Measurements from ENCODE around the gene ZBTB38. TPM values are rescaled to one million over a fixed set of nuclear protein-coding genes. Genes with fewer than 3 reads are reported as not detected.

Gene ZBTB38
- total and polyA plus RNA-seq, 2 of the 13 experiments (the other 11 are each of a cell fraction or from before 2014, with no cell fraction given) = 26.8 to 51.7 TPM

GRCh38 chr3:141368062-141368924 is at the start of gene ZBTB38 (continued):
- no peak for TF ChIP-seq BATF2 (CRISPR knock-in tag; IDR thresholded peaks at IDR 0.05)
- peak; percentile 48; the same call in 1 of the 3 replicates for TF ChIP-seq MXI1 (IDR thresholded peaks at IDR 0.05; ENCODE audit: borderline replicate concordance, low read depth, low read length)
- TF ChIP-seq ISL2 (CRISPR knock-in tag; IDR thresholded peaks at IDR 0.05) = peak; percentile 86
- peak; percentile 65; the same call in 1 of the 2 replicates for TF ChIP-seq NFKBIZ (CRISPR knock-in tag; IDR thresholded peaks at IDR 0.05)
- no peak for TF ChIP-seq ZNF674 (CRISPR knock-in tag; IDR thresholded peaks at IDR 0.05; ENCODE audit: low read depth)
- 0 out of 4 replicates have a peak, but pooled peaks of 1 of the 2 experiments have one; percentile 46 for TF ChIP-seq NR2F1 (CRISPR knock-in tag; IDR thresholded peaks at IDR 0.05)
- TF ChIP-seq TRIM22 (IDR thresholded peaks at IDR 0.05) = no peak
- no peak for TF ChIP-seq GPN1 (CRISPR knock-in tag; IDR thresholded peaks at IDR 0.05; ENCODE audit: borderline replicate concordance)
- TF ChIP-seq SKIL (CRISPR knock-in tag; IDR thresholded peaks at IDR 0.05; ENCODE audit: borderline replicate concordance) = peak; percentile 98
- TF ChIP-seq SMARCC2 (IDR thresholded peaks at IDR 0.05) = no peak
- TF ChIP-seq ZNF784 (CRISPR knock-in tag; IDR thresholded peaks at IDR 0.05; ENCODE audit: borderline replicate concordance) = 0 out of 2 replicates have a peak, but pooled peaks have one; percentile 37
- 0 out of 2 replicates have a peak, but pooled peaks have one; percentile 55 for TF ChIP-seq SIN3A (IDR thresholded peaks at IDR 0.05; ENCODE audit: borderline replicate concordance, low read depth, low read length)
- TF ChIP-seq CENPBD1 (CRISPR knock-in tag; IDR thresholded peaks at IDR 0.05; ENCODE audit: borderline replicate concordance, low read depth) = 0 out of 2 replicates have a peak, but pooled peaks have one; percentile 73
- TF ChIP-seq ZNF598 (CRISPR knock-in tag; IDR thresholded peaks at IDR 0.05; ENCODE audit: borderline replicate concordance) = peak; percentile 46; the same call in 1 of the 2 replicates
- 0 out of 2 replicates have a peak, but pooled peaks have one; percentile 56 for TF ChIP-seq TEAD2 (CRISPR knock-in tag; IDR thresholded peaks at IDR 0.05)
- peak; percentile 72 for TF ChIP-seq RCOR2 (CRISPR knock-in tag; IDR thresholded peaks at IDR 0.05)
- peak; percentile 41; the same call in 1 of the 2 replicates for TF ChIP-seq ZNF850 (CRISPR knock-in tag; conservative IDR thresholded peaks at IDR 0.05)
- TF ChIP-seq ARNTL (CRISPR knock-in tag; IDR thresholded peaks at IDR 0.05) = no peak
- peak; percentile 83 for TF ChIP-seq ZNF317 (CRISPR knock-in tag; IDR thresholded peaks at IDR 0.05)
- TF ChIP-seq FOXO1 (CRISPR knock-in tag; IDR thresholded peaks at IDR 0.05) = peak; percentile 84
- TF ChIP-seq ZFP37 (CRISPR knock-in tag; IDR thresholded peaks at IDR 0.05; ENCODE audit: borderline replicate concordance) = peak; percentile 93; the same call in 1 of the 2 replicates
- TF ChIP-seq POLR2G (IDR thresholded peaks at IDR 0.05; ENCODE audit: low read depth, low read length) = peak; percentile 86
- peak; percentile 75; the same call in 1 of the 2 replicates for TF ChIP-seq KLF6 (CRISPR knock-in tag; IDR thresholded peaks at IDR 0.05)

Measured in HepG2 (cell line).